ENCODE data around the gene TBL2.
"Not testable (repeated sequence)": the region's sequence is repeated elsewhere in the genome, so short reads cannot be mapped to it uniquely, and the experiment has no call there.

DNA sequence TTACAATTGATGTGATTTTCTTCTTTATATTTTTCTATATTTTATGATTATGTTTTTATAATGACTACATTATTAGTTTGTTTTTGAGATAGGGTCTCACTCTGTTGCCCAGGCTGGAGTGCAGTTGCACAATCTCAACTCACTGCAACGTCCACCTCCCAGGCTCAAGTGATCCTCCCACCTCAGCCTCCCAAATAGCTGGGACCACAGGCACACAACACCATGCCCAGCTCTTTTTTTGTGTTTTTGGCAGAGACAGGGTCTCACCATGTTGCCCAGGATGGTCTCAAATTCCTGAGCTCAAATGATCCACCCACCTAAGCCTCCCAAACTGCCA is 52.3 kb downstream of the TBL2 start:
- TF ChIP-seq, protein P1, sequence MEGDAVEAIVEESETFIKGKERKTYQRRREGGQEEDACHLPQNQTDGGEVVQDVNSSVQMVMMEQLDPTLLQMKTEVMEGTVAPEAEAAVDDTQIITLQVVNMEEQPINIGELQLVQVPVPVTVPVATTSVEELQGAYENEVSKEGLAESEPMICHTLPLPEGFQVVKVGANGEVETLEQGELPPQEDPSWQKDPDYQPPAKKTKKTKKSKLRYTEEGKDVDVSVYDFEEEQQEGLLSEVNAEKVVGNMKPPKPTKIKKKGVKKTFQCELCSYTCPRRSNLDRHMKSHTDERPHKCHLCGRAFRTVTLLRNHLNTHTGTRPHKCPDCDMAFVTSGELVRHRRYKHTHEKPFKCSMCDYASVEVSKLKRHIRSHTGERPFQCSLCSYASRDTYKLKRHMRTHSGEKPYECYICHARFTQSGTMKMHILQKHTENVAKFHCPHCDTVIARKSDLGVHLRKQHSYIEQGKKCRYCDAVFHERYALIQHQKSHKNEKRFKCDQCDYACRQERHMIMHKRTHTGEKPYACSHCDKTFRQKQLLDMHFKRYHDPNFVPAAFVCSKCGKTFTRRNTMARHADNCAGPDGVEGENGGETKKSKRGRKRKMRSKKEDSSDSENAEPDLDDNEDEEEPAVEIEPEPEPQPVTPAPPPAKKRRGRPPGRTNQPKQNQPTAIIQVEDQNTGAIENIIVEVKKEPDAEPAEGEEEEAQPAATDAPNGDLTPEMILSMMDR (IDR thresholded peaks at IDR 0.05; ENCODE audit: borderline replicate concordance, extremely low read depth, low read length, poor library complexity, severe bottlenecking) = not testable (repeated sequence)
- not testable (repeated sequence) for TF ChIP-seq EZH2 (IDR thresholded peaks at IDR 0.05; ENCODE audit: borderline replicate concordance, low read depth, low read length, severe bottlenecking)

Measured in DND-41 (cell line).